PC-3 (cell line): ENCODE measurements around the gene LACTBL1. TPM values are rescaled to one million over a fixed set of nuclear protein-coding genes. Genes with fewer than 3 reads are reported as not detected.

Source experiments
- ATAC-seq: fragments of 200-7000 bp; cut with Tn5 transposase; 2 replicates; pipeline ENCODE4 v1.9.1; 2020; ENCODE audit warnings: mild to moderate bottlenecking, moderate library complexity
- BruUV-seq: library from RNA; stranded (reverse); fragments of 400-500 nt; replicated peaks from 2 replicates; lab custom pipeline; 2021; lab: Mats Ljungman, UMichigan
- CTCF ChIA-PET: fragments of 300-600 bp; sonication (Branson Sonifier 250); formaldehyde crosslinking; loops from one replicate; lab custom pipeline; 2022; ENCODE audit warnings: antibody characterized with exemption; lab: Charles Lee
- POLR2A ChIA-PET: fragments of 300-600 bp; sonication (Branson Sonifier 250); formaldehyde crosslinking; loops from one replicate; lab custom pipeline; 2022; ENCODE audit warnings: antibody characterized with exemption; ENCODE audit not compliant: unreplicated experiment; lab: Charles Lee
- DNase-seq: peaks from one replicate; pipeline ENCODE4 v3.0.0-alpha.2; 2015
- H2AFZ ChIP-seq: fragments of 300-600 bp; sonication (generic); 2 replicates; pipeline ENCODE4 v1.6.0; 2016; ENCODE audit warnings: antibody characterized with exemption, low read length
- H3F3A ChIP-seq: fragments of 300-600 bp; sonication (generic); one replicate; pipeline ENCODE4 v1.6.0; 2017; ENCODE audit warnings: antibody characterized with exemption, low read length, control low read depth, mild to moderate bottlenecking; ENCODE audit not compliant: unreplicated experiment
- H3K27ac ChIP-seq: fragments of 300-600 bp; sonication (generic); 2 replicates; pipeline ENCODE4 v1.5.1; 2016; ENCODE audit warnings: mild to moderate bottlenecking, low read length
- H3K27me3 ChIP-seq: fragments of 300-600 bp; sonication (generic); 2 replicates; pipeline ENCODE4 v1.6.1; 2016; ENCODE audit warnings: low read length, mixed read lengths
- H3K36me3 ChIP-seq: fragments of 300-600 bp; sonication (generic); 2 replicates; pipeline ENCODE4 v1.6.1; 2016; ENCODE audit warnings: low read depth, mixed run types, low read length, mixed read lengths
- H3K4me1 ChIP-seq: fragments of 300-600 bp; sonication (generic); 2 replicates; pipeline ENCODE4 v1.5.1; 2016; ENCODE audit warnings: low read length; ENCODE audit not compliant: insufficient read depth
- H3K4me2 ChIP-seq: fragments of 300-600 bp; sonication (generic); 2 replicates; pipeline ENCODE4 v1.6.0; 2016; ENCODE audit warnings: low read length
- H3K4me3 ChIP-seq: fragments of 300-600 bp; sonication (generic); 2 replicates; pipeline ENCODE4 v1.5.1; 2016; ENCODE audit warnings: mild to moderate bottlenecking, low read length, mixed read lengths
- H3K79me2 ChIP-seq: fragments of 300-600 bp; sonication (generic); 2 replicates; pipeline ENCODE4 v1.6.1; 2017; ENCODE audit warnings: low read length, mixed read lengths
- H3K9ac ChIP-seq: fragments of 300-600 bp; sonication (generic); 2 replicates; pipeline ENCODE4 v1.6.0; 2016; ENCODE audit warnings: mild to moderate bottlenecking, low read length
- H3K9me2 ChIP-seq: fragments of 300-600 bp; sonication (generic); replicated peaks from 2 replicates; pipeline ENCODE4 v1.6.1; 2016; ENCODE audit warnings: mixed run types, low read length, mixed read lengths
- H3K9me3 ChIP-seq: fragments of 300-600 bp; sonication (generic); 2 replicates; pipeline ENCODE4 v1.6.1; 2016; ENCODE audit warnings: low read length, mixed read lengths
- H4K20me1 ChIP-seq: fragments of 300-600 bp; sonication (generic); 2 replicates; pipeline ENCODE4 v1.6.1; 2016; ENCODE audit warnings: low read length, mixed read lengths
- EZH2 ChIP-seq: fragments of 300-600 bp; sonication (generic); IDR thresholded peaks from one replicate; pipeline ENCODE4 v1.6.1; 2017; ENCODE audit warnings: antibody characterized with exemption, mild to moderate bottlenecking, low read length; ENCODE audit not compliant: unreplicated experiment
- EZH2phosphoT487 ChIP-seq: fragments of 300-600 bp; sonication (generic); IDR thresholded peaks from 2 replicates; pipeline ENCODE4 v1.6.1; 2018; ENCODE audit warnings: mild to moderate bottlenecking, antibody characterized with exemption, low read length, borderline replicate concordance
- intact Hi-C: fragments of 100-400 bp; cut with micrococcal nuclease; formaldehyde crosslinking; loops from 2 replicates; pipeline ENCODE4 v1.9.0; 2023
- total RNA-seq: library from RNA; depleted of rRNA; stranded (reverse); fragments of >200 nt; gene quantifications from 2 replicates; pipeline ENCODE4 v1.2.3, GENCODE V29; 2014
- TF ChIP-seq, protein P1 (sequence below): fragments of 300-600 bp; sonication (generic); conservative IDR thresholded peaks from 2 replicates; pipeline ENCODE4 v1.5.1; 2017; ENCODE audit warnings: antibody characterized with exemption, low read depth, mild to moderate bottlenecking, low read length

Gene LACTBL1
- total RNA-seq, 1 experiment from 2014 or later = not detected

DNA sequence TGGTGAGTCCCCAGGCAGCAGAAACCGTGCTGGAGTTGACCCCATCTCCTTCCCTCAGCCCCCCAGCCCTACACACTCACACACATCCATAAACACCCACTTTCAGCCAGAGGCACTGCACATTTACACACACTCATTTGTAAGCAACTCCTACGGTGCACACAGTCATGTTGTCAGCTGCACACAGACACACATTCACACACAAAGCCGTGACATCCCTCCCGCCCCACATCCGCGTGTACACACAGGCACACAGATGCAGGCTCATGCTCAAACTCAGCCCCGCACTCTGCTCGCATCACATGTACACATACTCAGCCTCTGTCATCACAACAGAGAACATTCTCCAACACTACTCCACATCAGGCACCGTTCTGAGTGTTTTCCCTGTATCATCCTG lies 47.6 kb downstream of the LACTBL1 start:
- TF ChIP-seq, protein P1, sequence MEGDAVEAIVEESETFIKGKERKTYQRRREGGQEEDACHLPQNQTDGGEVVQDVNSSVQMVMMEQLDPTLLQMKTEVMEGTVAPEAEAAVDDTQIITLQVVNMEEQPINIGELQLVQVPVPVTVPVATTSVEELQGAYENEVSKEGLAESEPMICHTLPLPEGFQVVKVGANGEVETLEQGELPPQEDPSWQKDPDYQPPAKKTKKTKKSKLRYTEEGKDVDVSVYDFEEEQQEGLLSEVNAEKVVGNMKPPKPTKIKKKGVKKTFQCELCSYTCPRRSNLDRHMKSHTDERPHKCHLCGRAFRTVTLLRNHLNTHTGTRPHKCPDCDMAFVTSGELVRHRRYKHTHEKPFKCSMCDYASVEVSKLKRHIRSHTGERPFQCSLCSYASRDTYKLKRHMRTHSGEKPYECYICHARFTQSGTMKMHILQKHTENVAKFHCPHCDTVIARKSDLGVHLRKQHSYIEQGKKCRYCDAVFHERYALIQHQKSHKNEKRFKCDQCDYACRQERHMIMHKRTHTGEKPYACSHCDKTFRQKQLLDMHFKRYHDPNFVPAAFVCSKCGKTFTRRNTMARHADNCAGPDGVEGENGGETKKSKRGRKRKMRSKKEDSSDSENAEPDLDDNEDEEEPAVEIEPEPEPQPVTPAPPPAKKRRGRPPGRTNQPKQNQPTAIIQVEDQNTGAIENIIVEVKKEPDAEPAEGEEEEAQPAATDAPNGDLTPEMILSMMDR = no peak
- TF ChIP-seq EZH2phosphoT487 (no peak), EZH2 (no peak)
- Histone ChIP-seq H3K4me3 (no peak overlapping the region), H4K20me1 (no peaks in the 10 kb centered on the region), H3K9me2 (no peaks in the 10 kb centered on the region), H3K9me3 (no peaks in the 10 kb centered on the region), H2AFZ (no peak overlapping the region), H3K9ac (no peak overlapping the region), H3K27ac (no peak overlapping the region), H3K79me2 (no peaks in the 10 kb centered on the region), H3K27me3 (no peaks in the 10 kb centered on the region), H3K4me2 (no peak overlapping the region), H3F3A (no peaks in the 10 kb centered on the region), H3K4me1 (no peaks in the 10 kb centered on the region), H3K36me3 (no peaks in the 10 kb centered on the region)
- ChIA-PET POLR2A (no interaction called here), CTCF (no interaction called here)
- intact Hi-C loops = no loop called here
- DNase-seq (no peak), ATAC-seq (no peak)
- no TSS peak for BruUV-seq

DNA sequence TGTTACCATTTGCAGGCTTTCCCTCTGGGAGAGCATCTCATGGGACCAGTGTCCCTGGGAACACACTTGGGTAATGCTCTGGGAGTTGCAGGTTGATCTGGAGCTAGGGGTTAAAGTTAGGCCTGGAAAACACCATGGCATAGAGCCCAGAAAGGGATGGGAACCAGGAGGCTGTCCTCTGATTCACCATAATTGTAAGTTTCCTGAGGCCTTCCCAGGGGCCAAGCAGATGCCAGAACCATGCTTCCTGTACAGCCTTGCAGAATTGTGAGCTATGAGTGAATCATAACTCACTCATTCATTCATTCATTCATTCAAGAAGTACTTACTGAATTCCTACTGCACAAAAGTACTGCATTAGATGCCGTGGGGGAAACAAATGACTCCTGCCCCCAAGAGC lies 50.0 kb downstream of the LACTBL1 start:
- intact Hi-C loops = no loop called here
- Histone ChIP-seq H3K9ac (no peak overlapping the region), H3K4me2 (no peak overlapping the region), H3K27ac (no peak overlapping the region), H3K79me2 (no peaks in the 10 kb centered on the region), H3K36me3 (no peaks in the 10 kb centered on the region), H2AFZ (no peak overlapping the region), H3K4me3 (no peak overlapping the region), H3K27me3 (no peaks in the 10 kb centered on the region), H4K20me1 (no peaks in the 10 kb centered on the region), H3F3A (no peaks in the 10 kb centered on the region), H3K9me3 (no peaks in the 10 kb centered on the region), H3K9me2 (no peaks in the 10 kb centered on the region), H3K4me1 (no peaks in the 10 kb centered on the region)
- ChIA-PET CTCF (no interaction called here), POLR2A (no interaction called here)
- DNase-seq (no peak), ATAC-seq (no peak)
- TF ChIP-seq, protein P1 = no peak
- no peak for TF ChIP-seq EZH2
- TF ChIP-seq EZH2phosphoT487 = no peak
- BruUV-seq = no TSS peak

DNA sequence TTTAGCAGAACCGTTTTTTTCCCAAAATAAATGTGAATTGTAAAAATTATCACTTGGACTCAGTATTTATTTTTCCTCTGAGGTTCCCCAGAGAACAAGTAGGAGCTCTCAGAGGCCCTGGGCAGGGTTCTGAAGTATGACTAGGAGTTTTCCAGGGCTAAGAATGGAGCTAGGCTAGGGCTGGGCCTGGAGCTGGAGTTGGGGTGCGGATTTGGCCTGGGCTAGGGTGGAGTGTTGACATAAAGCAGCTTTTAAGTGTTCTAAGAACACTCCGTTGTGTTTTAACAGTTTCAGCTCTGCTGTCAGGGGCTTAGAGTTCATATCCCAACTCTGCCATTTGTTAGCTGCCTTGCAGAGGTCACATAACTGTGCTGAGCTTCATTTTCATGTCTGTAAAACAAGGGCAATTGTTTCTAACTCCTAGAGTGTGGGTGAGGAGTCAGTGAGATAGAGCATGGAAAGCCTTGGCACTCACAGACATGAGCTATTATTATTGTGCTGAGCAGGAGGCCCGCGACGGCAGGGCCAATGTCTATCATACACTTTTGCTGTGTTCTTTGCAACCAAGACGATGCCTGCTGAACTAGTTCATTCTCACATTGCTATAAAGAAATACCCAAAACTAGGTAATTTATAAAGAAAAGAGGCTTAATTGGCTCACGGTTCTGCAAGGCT lies 51.1 kb downstream of the LACTBL1 start:
- Histone ChIP-seq H3K36me3 (no peaks in the 10 kb centered on the region), H3K4me3 (no peak overlapping the region), H3K9me2 (no peaks in the 10 kb centered on the region), H3K4me2 (no peak overlapping the region), H3K79me2 (no peaks in the 10 kb centered on the region), H3F3A (no peaks in the 10 kb centered on the region), H3K9ac (no peak overlapping the region), H3K27me3 (no peaks in the 10 kb centered on the region), H4K20me1 (no peaks in the 10 kb centered on the region), H2AFZ (no peak overlapping the region), H3K27ac (no peak overlapping the region), H3K9me3 (no peaks in the 10 kb centered on the region), H3K4me1 (no peaks in the 10 kb centered on the region)
- no peak for TF ChIP-seq EZH2
- TF ChIP-seq, protein P1 = no peak
- TF ChIP-seq EZH2phosphoT487 = no peak
- no peak for DNase-seq
- no peak for ATAC-seq
- CTCF ChIA-PET = no interaction called here
- POLR2A ChIA-PET = no interaction called here
- intact Hi-C loops = no loop called here
- no TSS peak for BruUV-seq
